ENCODE measurements around the gene COLGALT1. TPM values are rescaled to one million over a fixed set of nuclear protein-coding genes. Genes with fewer than 3 reads are reported as not detected.

Gene COLGALT1
- total RNA-seq, 1 experiment from 2014 or later, result 48.5 TPM

DNA sequence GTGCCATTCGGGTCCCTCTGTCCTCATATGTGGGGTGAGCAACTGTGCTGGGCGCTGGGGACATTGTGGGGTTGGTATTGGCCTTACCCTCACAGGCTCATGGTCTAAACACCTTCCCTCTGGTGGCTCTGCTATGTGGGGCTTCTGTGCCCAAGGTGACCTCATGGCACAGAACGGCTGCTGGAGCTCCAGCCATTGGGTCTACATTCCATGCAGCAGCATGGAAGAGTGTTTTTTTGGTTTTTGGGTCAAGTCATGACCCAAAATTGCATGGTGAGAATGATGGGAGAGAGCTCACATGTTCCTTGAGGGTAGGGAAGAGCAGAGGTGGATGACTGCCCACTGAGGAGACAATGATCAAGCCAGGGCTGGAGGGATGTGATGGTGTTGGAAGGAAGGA lies 26.8 kb upstream of the COLGALT1 start:
- H3K4me1 Mint-ChIP-seq, result peaks cover 8 to 13% of the 10 kb centered on the region in 2 experiments
- H3K9me3 ChIP-seq (ENCODE audit: control insufficient read depth, low read depth, low read length), result no peaks in the 10 kb centered on the region
- no peaks in the 10 kb centered on the region for H3K27me3 ChIP-seq (ENCODE audit: insufficient read depth, low read length)
- H3K4me3 Mint-ChIP-seq, result no peak overlapping the region
- H2AK5ac ChIP-seq (ENCODE audit: insufficient read length, low read length), result no peak overlapping the region
- WGBS (ENCODE audit: extremely low coverage, insufficient read length, low lambda C conversion rate), result no CpG with 5 or more reads among the region's 3 CpGs
- H3K79me2 ChIP-seq (ENCODE audit: insufficient read depth, low read length), result no peaks in the 10 kb centered on the region
- H3K56ac ChIP-seq (ENCODE audit: insufficient read length, low read depth, low read length), result no peak overlapping the region
- peaks cover 5 to 7% of the 10 kb centered on the region in 2 experiments; a peak in 3 of 5 replicates for H3K9me3 Mint-ChIP-seq
- no peak overlapping the region for H4K8ac ChIP-seq (replicated peaks; ENCODE audit: insufficient read length, low read depth, low read length)
- no peaks in the 10 kb centered on the region for H3K23me2 ChIP-seq (ENCODE audit: insufficient read length, low read depth, low read length, poor library complexity, severe bottlenecking)
- no peak overlapping the region for H2BK12ac ChIP-seq (ENCODE audit: insufficient read length, low read depth, low read length)
- H2BK15ac ChIP-seq (ENCODE audit: low read depth, low read length), result no peak overlapping the region
- H4K5ac ChIP-seq (ENCODE audit: insufficient read length, low read depth, low read length), result no peak overlapping the region
- no peak overlapping the region for H4K91ac ChIP-seq (ENCODE audit: insufficient read length, low read depth, low read length)
- no peak for DNase-seq
- H3K4me2 ChIP-seq (ENCODE audit: insufficient read depth, insufficient read length, low read length), result no peak overlapping the region
- no peak overlapping the region for H3K23ac ChIP-seq (ENCODE audit: insufficient read length, low read depth, low read length)
- no peak overlapping the region for H2BK5ac ChIP-seq (ENCODE audit: insufficient read length, low read length)
- no peak overlapping the region; a peak in 1 of 7 replicates for H3K27ac Mint-ChIP-seq
- H3K18ac ChIP-seq (ENCODE audit: insufficient read length, low read depth, low read length), result no peak overlapping the region
- no peak overlapping the region for H2AFZ ChIP-seq (ENCODE audit: low read length)
- no peak overlapping the region for H3K4ac ChIP-seq (ENCODE audit: low read depth, low read length)
- H3K27ac ChIP-seq (ENCODE audit: insufficient read length, low read depth, low read length), result no peak overlapping the region
- TF ChIP-seq, protein P1, sequence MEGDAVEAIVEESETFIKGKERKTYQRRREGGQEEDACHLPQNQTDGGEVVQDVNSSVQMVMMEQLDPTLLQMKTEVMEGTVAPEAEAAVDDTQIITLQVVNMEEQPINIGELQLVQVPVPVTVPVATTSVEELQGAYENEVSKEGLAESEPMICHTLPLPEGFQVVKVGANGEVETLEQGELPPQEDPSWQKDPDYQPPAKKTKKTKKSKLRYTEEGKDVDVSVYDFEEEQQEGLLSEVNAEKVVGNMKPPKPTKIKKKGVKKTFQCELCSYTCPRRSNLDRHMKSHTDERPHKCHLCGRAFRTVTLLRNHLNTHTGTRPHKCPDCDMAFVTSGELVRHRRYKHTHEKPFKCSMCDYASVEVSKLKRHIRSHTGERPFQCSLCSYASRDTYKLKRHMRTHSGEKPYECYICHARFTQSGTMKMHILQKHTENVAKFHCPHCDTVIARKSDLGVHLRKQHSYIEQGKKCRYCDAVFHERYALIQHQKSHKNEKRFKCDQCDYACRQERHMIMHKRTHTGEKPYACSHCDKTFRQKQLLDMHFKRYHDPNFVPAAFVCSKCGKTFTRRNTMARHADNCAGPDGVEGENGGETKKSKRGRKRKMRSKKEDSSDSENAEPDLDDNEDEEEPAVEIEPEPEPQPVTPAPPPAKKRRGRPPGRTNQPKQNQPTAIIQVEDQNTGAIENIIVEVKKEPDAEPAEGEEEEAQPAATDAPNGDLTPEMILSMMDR (conservative IDR thresholded peaks at IDR 0.05), result no peak
- peaks cover 3% of the 10 kb centered on the region for H3K27me3 Mint-ChIP-seq (ENCODE audit: low read depth)
- H4K20me1 ChIP-seq (ENCODE audit: control insufficient read depth, insufficient read depth, insufficient read length), result no peaks in the 10 kb centered on the region
- H3K9ac ChIP-seq (ENCODE audit: extremely low read depth, insufficient read length, low read length), result no peak overlapping the region
- H2BK20ac ChIP-seq (ENCODE audit: low read depth, low read length, poor library complexity, severe bottlenecking), result no peak overlapping the region
- no peak overlapping the region for H3T11ph ChIP-seq (ENCODE audit: low read length)
- H3K36me3 Mint-ChIP-seq (ENCODE audit: insufficient read depth in 1 of 3, low read depth in 3 of 3), result no peaks in the 10 kb centered on the region; a peak in 1 of 7 replicates
- H3K79me1 ChIP-seq (ENCODE audit: insufficient read depth, low read depth, low read length, poor library complexity, severe bottlenecking), result no peaks in the 10 kb centered on the region
- H3K14ac ChIP-seq (ENCODE audit: insufficient read depth, low read length), result no peak overlapping the region
- H2BK120ac ChIP-seq (ENCODE audit: low read depth, low read length, poor library complexity, severe bottlenecking), result no peak overlapping the region
- H3K4me1 ChIP-seq (ENCODE audit: insufficient read depth, low read length), result 0 out of 2 replicates have a peak, but pooled peaks cover 2% of the 10 kb centered on the region
